Measurements from ENCODE around the gene CDH23. TPM values are rescaled to one million over a fixed set of nuclear protein-coding genes. Genes with fewer than 3 reads are reported as not detected.
A peak's percentile ranks its signal among the peaks of the same experiment; 100 is the strongest.

CDH23 gene
- total and polyA plus RNA-seq, 9 of the 15 experiments (the other 6 are each of a cell fraction or from before 2014, with no cell fraction given): 0.18 to 1.2 (median 0.47) TPM

- TF ChIP-seq SNAPC5 (CRISPR knock-in tag; IDR thresholded peaks at IDR 0.05) (no peak), MAZ (CRISPR knock-in tag; conservative IDR thresholded peaks at IDR 0.05 in 1 of 2, IDR thresholded peaks at IDR 0.05 in 1 of 2) (no peak), ATF1 (CRISPR knock-in tag; IDR thresholded peaks at IDR 0.05) (no peak), ATF1 (tag; IDR thresholded peaks at IDR 0.05) (no peak), YY1 (IDR thresholded peaks at IDR 0.05; ENCODE audit: borderline replicate concordance in 1 of 3, control insufficient read depth in 1 of 3, extremely low read depth in 1 of 3, insufficient read depth in 3 of 3, insufficient read length in 1 of 3, insufficient replicate concordance in 2 of 3, low read depth in 1 of 3, low read length in 2 of 3) (no peak)
Observed at GRCh38 chr10:71492872-71493271, 96.2 kb downstream of the CDH23 start (continued).

DNA sequence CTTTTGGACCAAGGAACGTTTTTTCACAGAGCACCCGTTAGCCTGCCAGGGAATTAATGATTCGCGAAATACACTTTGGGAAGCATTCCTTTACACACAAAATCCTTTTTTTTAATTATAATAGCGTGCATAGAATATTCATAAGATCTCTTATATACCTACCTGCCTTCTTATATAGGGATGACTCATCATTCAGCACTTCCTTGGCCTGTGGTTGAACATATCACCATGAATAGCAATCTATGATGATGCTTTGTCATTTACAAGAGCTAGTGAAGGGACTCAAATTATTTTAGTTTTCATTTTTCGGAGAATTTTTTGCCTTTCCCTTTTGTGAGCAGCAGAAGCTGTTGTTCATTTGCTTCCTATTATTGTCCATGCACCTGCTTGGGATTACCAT is 97.0 kb downstream of the CDH23 start:
- TF ChIP-seq JUND (IDR thresholded peaks at IDR 0.05; ENCODE audit: borderline replicate concordance, low read depth, low read length): 0 out of 2 replicates have a peak, but pooled peaks have one; percentile 30
- peak; percentile 36; the same call in 1 of the 3 replicates for TF ChIP-seq JUND (tag; IDR thresholded peaks at IDR 0.05; ENCODE audit: borderline replicate concordance, low read depth, low read length)
- TF ChIP-seq ASH1L (IDR thresholded peaks at IDR 0.05; ENCODE audit: borderline replicate concordance, low read depth, partially characterized antibody): no peak
- no peak for TF ChIP-seq YBX1 (IDR thresholded peaks at IDR 0.05)
- peak; percentile 43; the same call in 1 of the 2 replicates for TF ChIP-seq NFE2 (IDR thresholded peaks at IDR 0.05; ENCODE audit: low read depth)
- no peak for TF ChIP-seq TRIM28 (IDR thresholded peaks at IDR 0.05)
- peak; percentile 53; the same call in 1 of the 2 replicates for TF ChIP-seq C11orf30 (IDR thresholded peaks at IDR 0.05; ENCODE audit: low read depth)
- peak; percentile 72 for TF ChIP-seq MAFG (tag; conservative IDR thresholded peaks at IDR 0.05)
- no peak for TF ChIP-seq E2F8 (IDR thresholded peaks at IDR 0.05; ENCODE audit: low read depth, partially characterized antibody)
- TF ChIP-seq ZNF316 (IDR thresholded peaks at IDR 0.05): peak; percentile 50; the same call in 1 of the 2 replicates
- peak; percentile 79 for TF ChIP-seq ATF3 (IDR thresholded peaks at IDR 0.05)
- no peak for TF ChIP-seq ATF3 (CRISPR knock-in tag; conservative IDR thresholded peaks at IDR 0.05)
- peak; percentile 37; the same call in 1 of the 2 replicates for TF ChIP-seq FOSL1 (tag; conservative IDR thresholded peaks at IDR 0.05)
- TF ChIP-seq TEAD2 (tag; IDR thresholded peaks at IDR 0.05): no peak
- no peak overlapping the region for H3K9ac ChIP-seq (ENCODE audit: insufficient read depth in 1 of 2, low read depth in 2 of 2, low read length in 2 of 2)
- peaks cover 36 to 60% of the 10 kb centered on the region in 2 experiments for H3K27me3 ChIP-seq (ENCODE audit: control insufficient read depth in 2 of 2, insufficient read depth in 2 of 2, low read length in 2 of 2)
- no peaks in the 10 kb centered on the region for H3K9me1 ChIP-seq (ENCODE audit: control insufficient read depth, insufficient read depth, low read length)
- H3K9me3 ChIP-seq (replicated peaks; ENCODE audit: control insufficient read depth, insufficient read depth, low read depth, low read length): no peaks in the 10 kb centered on the region
- H2AFZ ChIP-seq (ENCODE audit: low read depth, low read length): no peak overlapping the region
- no peak overlapping the region for H3K4me3 ChIP-seq
- under 1% methylated on average over 6 of the region's 6 CpGs for WGBS (ENCODE audit: insufficient coverage, low coverage, missing lambda C conversion rate)
- H3K4me1 ChIP-seq (replicated peaks in 1 of 2; ENCODE audit: control insufficient read depth in 2 of 2, insufficient read depth in 2 of 2, low read length in 2 of 2): no peaks in the 10 kb centered on the region
- DNase-seq (ENCODE audit: extremely low read depth in 1 of 4, low spot score in 3 of 4): no peak
- H3K79me2 ChIP-seq (ENCODE audit: control insufficient read depth, insufficient read depth, low read length): no peaks in the 10 kb centered on the region
- H3K36me3 ChIP-seq (ENCODE audit: control insufficient read depth, insufficient read depth, low read length): no peaks in the 10 kb centered on the region
- intact Hi-C loops (cut with micrococcal nuclease): no loop called here
- no peak overlapping the region for H3K27ac ChIP-seq (ENCODE audit: extremely low read depth, low read depth, low read length)
- no peak overlapping the region for H3K4me2 ChIP-seq (ENCODE audit: insufficient read depth, low read length)
- H4K20me1 ChIP-seq (replicated peaks; ENCODE audit: control insufficient read depth, insufficient read depth, low read length): no peaks in the 10 kb centered on the region; the same call in 1 of the 2 replicates
- ChIA-PET CTCF (ENCODE audit: low intra/inter-chr PET ratio) (no interaction called here), POLR2A (interaction anchor here (0.6 to 1.3 kb wide), 2 partner anchors 14 to 22 kb away, joined by 3 to 4 read pairs; no protein-coding TSS in a partner anchor)
- ATAC-seq: no peak
- in situ Hi-C loops (cut with MboI): no loop called here
- FAIRE-seq: peak; percentile 15
- no TSS peak for BruUV-seq (replicated peaks)
